K562 (cell line): Measurements from ENCODE around the gene EIPR1. TPM values are rescaled to one million over a fixed set of nuclear protein-coding genes. Genes with fewer than 3 reads are reported as not detected.

Experiments
- ATF2 ChIP-seq: sonication (generic); formaldehyde crosslinking; IDR thresholded peaks from 2 replicates; pipeline ENCODE4 v1.8.1; 2022; ENCODE audit warnings: missing genetic modification reagents
- BRD9 ChIP-seq: fragments of 450-650 bp; IDR thresholded peaks from 2 replicates; pipeline ENCODE4 v1.6.1; 2018; ENCODE audit warnings: low read depth; ENCODE audit not compliant: partially characterized antibody
- KDM1A ChIP-seq, 2 experiments: fragments of 450-650 bp; IDR thresholded peaks; 2 replicates each; pipeline ENCODE4 v1.6.1; 2016; ENCODE audit warnings: mild to moderate bottlenecking in 2 of 2
- RFX5 ChIP-seq: IDR thresholded peaks from 2 replicates; pipeline ENCODE4 v1.6.1; 2011; ENCODE audit warnings: low read depth, mild to moderate bottlenecking, improper control_type of control experiment, low read length
- ZNF212 ChIP-seq: fragments of 450-650 bp; formaldehyde crosslinking; IDR thresholded peaks from 2 replicates; pipeline ENCODE4 v1.4.0; 2020; ENCODE audit warnings: mild to moderate bottlenecking
- ZNF407 ChIP-seq: fragments of 450-650 bp; IDR thresholded peaks from 2 replicates; pipeline ENCODE4 v1.6.1; 2016; ENCODE audit warnings: low read depth
- ZNF511 ChIP-seq: sonication (generic); formaldehyde crosslinking; IDR thresholded peaks from 2 replicates; pipeline ENCODE4 v1.8.0; 2022; ENCODE audit warnings: mild to moderate bottlenecking, missing genetic modification reagents
- polyA plus RNA-seq, 8 experiments: library from polyadenylated mRNA; depleted of rRNA in 4 of 8; stranded (reverse) in 5 of 8; unstranded in 3 of 8; fragments of >200 nt; fragmentation: Nextera tagmentation in 2 of 8; fragmentation: Illumina TruSeq in 1 of 8; extraction: Ambion mirVana in 2 of 8; extraction: Trizol in 1 of 8; gene quantifications; 2 replicates each; pipeline versions ENCODE4 v1.2.1 to v1.2.3, GENCODE V29; 2011 to 2014; ENCODE audit warnings: inconsistent platforms in 1 of 8, missing spikeins in 1 of 8
- total RNA-seq, 7 experiments: library from RNA; depleted of rRNA in 6 of 7; stranded (reverse); fragments of >200 nt in 6 of 7; fragmentation: Illumina TruSeq in 2 of 7; extraction: Trizol in 2 of 7; gene quantifications; 2 replicates each; pipeline versions ENCODE4 v1.2.1 to v1.2.3, GENCODE V29; 2011 to 2021; ENCODE audit warnings: low replicate concordance in 1 of 7

The EIPR1 gene
- total and polyA plus RNA-seq, 9 of the 15 experiments (the other 6 are each of a cell fraction or from before 2014, with no cell fraction given), result 19.9 to 54.4 (median 35.9) TPM

- TF ChIP-seq RFX5 (no peak), KDM1A (IDR thresholded peaks at IDR 0.05) (no peak), BRD9 (no peak), ATF2 (no peak), ZNF407 (no peak), ZNF212 (CRISPR knock-in tag) (no peak), ZNF511 (CRISPR knock-in tag) (no peak)
Measured at GRCh38 chr2:3257826-3258225, 119.8 kb downstream of the EIPR1 start (continued).
